NAMALWA (cell line): ENCODE data around the gene ZNF697.
A peak's percentile ranks its signal among the peaks of the same experiment; 100 is the strongest.
"Not testable (repeated sequence)": the region's sequence is repeated elsewhere in the genome, so short reads cannot be mapped to it uniquely, and the experiment has no call there.

Experiments
- DNase-seq: peaks from one replicate; pipeline ENCODE4 v3.0.0-alpha.2; 2015; ENCODE audit warnings: low spot score

ZNF697 gene

DNA sequence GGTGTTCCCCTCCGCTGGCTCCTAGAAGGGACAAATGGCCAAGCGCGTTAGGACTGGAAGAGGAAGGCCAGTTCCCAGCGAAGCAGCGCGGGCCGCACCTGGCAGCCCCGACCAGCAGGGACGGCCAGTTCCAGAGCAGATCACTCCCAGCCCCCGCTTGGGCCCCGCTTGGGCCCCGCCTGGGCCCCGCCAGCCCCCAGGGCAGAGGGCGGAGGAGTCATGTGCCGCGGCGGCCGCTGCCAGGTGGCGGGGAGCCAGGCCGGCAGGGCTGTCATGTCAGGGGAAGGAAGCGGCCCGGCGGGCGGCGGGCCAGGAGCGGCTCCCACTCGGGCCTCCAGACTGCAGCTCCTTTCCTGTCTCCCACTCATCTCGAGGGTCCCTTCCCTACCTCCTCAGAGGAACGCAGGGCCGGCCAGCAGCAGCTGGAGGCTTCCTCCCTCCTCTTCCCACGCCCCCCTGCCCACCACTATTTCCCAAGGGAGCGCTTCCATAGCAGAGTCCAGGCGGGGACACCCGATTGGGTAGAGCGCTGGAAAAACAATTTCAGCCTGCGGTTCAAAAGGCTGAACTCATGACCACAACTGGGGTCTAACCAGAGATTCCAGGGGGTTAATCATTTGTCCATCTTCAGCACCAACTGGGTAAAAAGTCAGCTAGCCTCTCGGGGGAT is 16.5 kb downstream of the ZNF697 start:
- DNase-seq = no peak

GRCh38 chr1:119631086-119631432 is 17.0 kb downstream of the ZNF697 start:
- no peak for DNase-seq

GRCh38 chr1:119626841-119627240 is 21.2 kb downstream of the ZNF697 start:
- DNase-seq = no peak

- no peak for DNase-seq
These were observed 22.0 kb downstream of the ZNF697 start for GRCh38 chr1:119626011-119626545.

DNA sequence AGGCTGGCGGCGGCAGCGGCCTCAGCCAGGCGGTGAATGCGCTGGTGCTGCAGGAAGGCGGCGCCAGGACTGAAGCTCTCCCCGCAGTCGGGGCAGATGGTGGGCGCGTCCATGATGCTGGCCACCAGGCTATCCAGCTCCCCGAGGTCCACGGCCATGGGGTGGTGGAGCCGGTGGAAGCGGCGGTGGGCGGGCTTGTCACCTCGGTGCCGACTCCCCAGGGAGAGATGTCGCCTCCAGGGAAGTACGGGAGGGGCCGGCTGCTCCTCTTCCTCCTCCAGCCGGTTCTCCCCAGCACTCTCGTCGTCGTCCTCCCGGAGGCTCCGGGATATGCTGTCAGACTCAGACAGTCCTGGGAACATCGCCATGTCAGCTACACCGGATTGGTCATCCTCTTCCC is 24.4 kb downstream of the ZNF697 start:
- no peak for DNase-seq

DNA sequence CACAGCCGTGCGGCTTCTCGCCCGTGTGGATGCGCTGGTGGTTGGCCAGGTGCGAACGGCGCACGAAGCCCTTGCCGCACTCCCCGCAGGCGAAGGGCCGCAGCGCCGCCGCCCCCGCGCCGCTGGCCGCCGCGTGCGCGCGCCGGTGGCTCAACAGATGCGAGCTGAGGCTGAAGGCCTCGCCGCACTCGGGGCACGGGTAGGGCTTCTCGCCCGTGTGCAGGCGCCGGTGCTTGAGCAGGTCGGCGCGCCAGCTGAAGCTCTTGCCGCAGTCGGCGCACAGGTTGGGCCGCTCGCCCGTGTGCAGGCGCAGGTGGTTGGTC is 24.9 kb downstream of the ZNF697 start:
- DNase-seq = no peak

DNA sequence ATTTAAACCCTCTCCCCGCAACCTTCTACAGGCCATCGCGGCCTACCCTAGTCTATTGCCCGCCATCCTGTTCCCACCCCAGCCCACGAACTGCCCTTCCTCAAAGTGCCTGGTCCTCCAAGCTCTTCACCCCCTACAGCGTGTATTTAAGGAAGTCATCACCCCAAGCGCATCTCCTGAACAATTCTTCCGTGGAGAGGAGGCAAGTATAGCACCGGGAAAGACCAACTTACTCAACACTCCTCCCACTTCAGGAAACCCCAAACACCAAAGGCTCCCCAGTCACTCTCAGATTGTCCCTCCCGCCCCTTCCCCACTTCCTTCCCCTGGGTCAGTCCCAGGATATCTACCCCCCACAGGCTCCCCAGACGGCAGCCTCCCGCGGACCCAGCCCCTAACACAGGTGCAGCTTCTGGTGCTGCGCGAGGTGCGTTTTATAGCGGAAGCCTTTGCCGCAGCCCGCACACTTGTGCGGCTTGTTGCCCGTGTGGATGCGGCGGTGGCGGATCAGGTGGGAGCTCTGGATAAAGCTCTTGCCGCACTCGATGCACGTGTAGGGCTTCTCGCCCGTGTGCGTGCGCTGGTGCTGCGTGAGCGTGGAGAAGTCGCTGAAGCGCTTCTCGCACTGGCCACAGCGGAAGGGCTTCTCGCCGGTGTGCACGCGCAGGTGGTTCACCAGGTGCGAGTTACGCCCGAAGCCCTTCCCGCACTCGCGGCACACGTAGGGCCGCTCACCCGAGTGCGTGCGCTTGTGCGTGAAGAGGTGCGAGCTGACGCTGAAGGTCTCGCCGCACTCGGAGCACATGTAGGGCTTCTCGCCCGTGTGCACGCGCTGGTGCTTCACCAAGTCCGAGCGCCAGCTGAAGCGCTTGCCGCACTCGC is 25.5 kb downstream of the ZNF697 start:
- no peak for DNase-seq

DNA sequence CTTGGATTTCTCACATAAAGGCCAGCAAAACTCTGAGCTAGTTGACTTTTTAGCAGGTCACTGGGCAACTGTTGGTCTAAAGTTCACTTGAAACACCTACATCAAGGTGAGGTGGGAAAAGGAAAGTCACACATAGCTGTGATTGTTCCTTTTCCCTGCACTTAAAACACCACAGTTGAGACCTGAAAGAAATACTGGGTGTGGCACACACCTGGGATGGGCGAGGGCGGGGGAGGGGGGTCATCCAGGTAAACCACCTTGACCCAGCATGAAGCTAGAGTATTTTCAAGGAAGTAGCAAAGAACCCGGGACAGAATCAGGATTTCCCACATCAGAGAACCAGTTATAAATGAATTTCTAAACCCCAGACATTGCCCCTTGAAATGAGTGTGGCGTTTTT is 26.4 kb downstream of the ZNF697 start:
- no peak for DNase-seq

GRCh38 chr1:119617751-119618691 is 30.0 kb downstream of the ZNF697 start:
- no peak for DNase-seq

DNA sequence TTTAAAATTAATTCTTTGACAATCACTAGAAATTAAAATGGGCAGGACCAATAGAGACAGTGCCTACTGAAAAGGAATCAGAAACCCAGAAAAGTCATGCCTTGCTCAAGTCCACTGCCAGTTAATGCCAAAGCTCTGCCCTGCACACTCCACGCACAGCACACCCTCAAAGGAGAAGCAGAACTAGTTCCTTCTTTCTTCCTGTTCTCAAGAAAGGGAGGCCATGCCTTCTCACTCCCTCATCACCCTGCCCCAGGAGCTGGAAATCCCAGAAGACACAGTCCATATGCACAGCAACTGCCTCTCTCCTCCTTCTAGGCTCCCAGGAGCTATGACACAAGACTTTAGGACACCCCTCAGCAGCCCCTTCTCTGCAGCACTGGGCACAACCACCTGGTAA is 31.3 kb downstream of the ZNF697 start:
- not testable (repeated sequence) for DNase-seq

GRCh38 chr1:119615100-119615499 is 33.0 kb downstream of the ZNF697 start:
- not testable (repeated sequence) for DNase-seq

DNA sequence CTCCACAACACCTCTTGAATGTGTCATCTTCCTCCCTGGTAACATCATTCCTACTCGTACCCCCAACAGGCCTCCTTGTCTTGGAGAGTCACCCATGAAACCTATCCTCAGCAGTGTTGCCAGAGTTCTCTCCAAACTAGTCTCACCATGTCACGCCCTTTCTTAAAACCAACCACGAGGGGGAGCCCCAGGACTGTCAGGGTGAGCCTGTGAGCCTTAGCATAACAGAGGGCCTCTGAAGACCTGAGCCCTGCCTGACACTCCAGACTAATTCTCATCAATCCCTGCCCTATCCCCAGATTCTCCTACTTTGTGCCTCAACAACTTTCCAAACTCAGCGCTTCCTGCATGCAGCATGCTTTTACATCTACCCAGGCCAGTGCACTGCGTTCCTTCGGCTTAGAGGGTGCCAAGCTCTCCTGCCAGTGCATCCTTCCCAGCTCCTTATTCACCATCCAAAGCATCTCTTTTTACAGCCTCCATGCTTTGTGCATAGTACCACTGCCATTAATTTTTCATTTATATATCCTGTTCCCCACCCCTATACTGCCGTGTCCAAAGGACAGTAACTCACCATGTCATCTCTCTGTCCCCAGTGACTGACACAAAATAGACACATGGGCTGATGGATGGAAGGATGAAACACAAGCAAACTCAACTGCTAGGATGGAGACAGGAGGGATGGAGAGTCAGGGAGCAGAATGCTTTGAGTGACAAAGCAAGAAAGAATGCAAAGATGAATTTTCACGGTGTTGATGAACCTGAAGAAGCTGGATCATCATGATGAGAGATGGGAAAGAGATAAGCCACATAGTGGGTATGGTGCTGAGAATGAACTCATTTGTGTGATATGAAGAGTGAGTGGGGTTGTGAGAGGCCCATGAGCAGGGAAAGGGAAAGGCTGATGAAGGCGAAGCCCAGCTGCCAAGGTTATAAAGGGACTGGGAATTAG is 34.0 kb downstream of the ZNF697 start:
- peak; percentile 88 for DNase-seq

DNA sequence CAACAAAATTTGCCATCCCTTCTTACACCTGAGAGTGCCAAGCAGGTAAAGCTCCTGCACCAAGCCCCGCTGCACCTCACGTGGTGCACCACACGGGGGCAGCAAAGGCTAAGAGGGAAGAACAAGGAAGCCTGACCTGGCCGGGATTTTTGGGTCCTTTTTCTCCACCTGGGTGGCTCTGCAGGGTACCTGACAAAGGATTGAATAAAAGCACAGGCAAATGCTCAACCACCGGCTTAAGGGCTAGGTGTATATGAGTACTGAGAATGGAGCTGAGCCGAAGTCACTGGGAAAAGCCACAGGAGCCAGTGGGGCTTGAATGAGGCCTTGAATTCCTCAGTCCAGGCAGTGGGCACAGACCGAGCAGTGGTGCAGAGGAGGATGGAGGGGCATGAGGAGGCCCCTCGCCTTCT is 36.4 kb downstream of the ZNF697 start:
- peak; percentile 58 for DNase-seq

- not testable (repeated sequence) for DNase-seq
These were observed 39.2 kb downstream of the ZNF697 start for GRCh38 chr1:119608816-119609215.

DNA sequence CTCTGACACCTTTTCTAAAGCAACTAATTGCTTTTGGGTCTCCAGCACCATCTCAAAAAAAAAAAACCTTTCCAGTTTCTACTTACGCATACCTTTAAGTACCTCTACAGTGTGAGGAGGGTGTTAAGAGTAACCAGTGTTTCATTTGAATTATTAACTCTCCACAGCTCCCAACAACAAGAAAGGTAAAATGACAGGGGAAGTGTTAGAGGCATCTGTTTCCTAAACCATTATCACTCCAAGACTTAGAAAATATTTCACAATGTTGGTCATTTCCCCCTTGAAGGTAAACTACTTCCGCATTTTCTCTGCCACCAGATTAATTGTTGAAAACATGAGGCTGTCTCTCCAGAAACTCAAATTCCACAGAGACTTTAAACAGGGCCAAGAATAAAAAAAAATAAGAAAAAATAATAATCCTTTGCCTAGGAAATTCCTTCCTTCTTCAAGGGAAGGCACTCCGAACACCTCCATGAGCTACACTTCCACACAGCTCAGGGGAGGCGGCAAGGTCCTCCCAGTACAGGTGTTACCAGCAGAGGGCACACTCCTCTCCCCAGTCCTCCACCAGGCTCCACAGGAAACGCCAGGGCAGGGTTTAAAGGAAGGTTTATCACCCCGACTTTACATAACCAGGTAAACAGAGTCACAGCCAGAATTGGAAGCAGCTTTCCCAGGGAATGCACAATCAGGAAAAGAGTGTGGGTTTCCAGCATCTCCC is 40.8 kb downstream of the ZNF697 start:
- not testable (repeated sequence) for DNase-seq

- no peak for DNase-seq
These were observed 41.7 kb downstream of the ZNF697 start for GRCh38 chr1:119606394-119606793.

DNA sequence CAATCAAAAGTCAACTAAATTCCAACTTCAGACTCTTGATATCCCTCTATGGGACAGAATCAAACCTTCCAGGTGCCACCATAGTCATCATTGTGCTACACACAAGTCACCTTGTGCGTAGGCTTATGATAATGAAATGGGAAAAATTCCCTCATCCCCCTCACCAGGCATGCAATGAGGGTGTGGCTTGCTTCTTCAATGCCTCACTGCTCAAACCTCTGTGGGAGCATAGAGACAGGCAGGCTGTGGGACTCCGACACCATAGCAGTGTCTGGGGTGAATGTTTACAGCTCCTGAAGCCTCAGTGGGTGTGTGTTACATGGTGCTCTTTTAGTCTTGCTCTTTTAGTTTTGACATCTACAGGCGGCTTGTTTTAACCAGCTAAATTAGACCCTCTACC is 42.4 kb downstream of the ZNF697 start:
- DNase-seq = no peak

DNA sequence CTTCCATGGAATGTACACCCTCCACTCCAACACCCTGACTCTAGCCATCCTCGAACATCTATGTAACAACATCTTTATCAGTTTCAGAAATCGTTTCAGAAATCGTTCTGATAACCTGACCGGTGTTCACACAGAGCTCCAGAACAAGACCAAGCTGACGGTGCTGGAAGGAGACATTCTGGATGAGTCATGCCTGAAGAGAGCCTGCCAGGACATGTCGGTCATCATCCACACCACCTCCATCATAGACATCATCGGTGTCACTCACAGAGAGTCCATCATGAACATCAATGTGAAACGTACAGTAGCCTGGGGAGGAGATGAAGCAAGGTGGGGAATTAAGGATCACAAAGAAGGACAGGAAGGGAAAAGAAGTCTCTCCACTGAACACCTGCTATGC is 43.0 kb downstream of the ZNF697 start:
- not testable (repeated sequence) for DNase-seq

- DNase-seq = no peak
These were observed 44.4 kb downstream of the ZNF697 start for GRCh38 chr1:119603695-119604094.

DNA sequence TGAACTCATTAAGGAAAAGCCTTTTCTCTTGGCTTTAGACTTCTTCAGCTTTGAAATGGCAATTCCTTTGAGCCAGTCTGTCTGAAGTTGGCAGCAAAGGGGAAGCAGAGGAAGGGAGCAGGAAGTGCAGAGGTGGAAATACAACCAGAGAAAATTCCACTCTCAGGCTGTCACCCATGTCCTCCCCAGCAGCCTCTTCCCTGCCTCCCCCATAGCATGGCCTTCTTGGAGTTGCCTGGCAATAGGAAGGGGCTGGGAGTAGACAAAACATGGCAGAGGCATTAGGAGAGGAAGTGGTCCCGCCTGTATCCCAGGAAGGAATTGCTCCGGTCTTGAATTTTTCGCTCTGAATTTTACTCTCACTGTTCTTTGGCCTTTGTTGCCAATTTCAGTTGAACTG is 44.8 kb downstream of the ZNF697 start:
- not testable (repeated sequence) for DNase-seq
